Lower leg skin (tissue), 4 donors: ENCODE results near the gene LAIR2. TPM values are rescaled to one million over a fixed set of nuclear protein-coding genes. Genes with fewer than 3 reads are reported as not detected.

Experiments used
- DNase-seq, 2 donors: peaks; one replicate each; pipeline ENCODE4 v3.0.0-alpha.2; 2019; ENCODE audit warnings: low spot score in 2 of 2
- H3K4me3 ChIP-seq: fragments of 200-600 bp; sonication (generic); 2 replicates; pipeline ENCODE4 v1.5.1; 2017; ENCODE audit warnings: mild to moderate bottlenecking, low read depth; ENCODE audit not compliant: poor library complexity, severe bottlenecking
- CTCF ChIP-seq, 3 donors: fragments of 450-650 bp; IDR thresholded peaks; one replicate each; pipeline ENCODE4 v1.5.1; 2016; ENCODE audit warnings: antibody characterized with exemption in 3 of 3, mild to moderate bottlenecking in 3 of 3, moderate library complexity in 2 of 3
- POLR2A ChIP-seq, 2 donors: fragments of 450-650 bp; IDR thresholded peaks; one replicate each; pipeline ENCODE4 v1.6.1; 2016 to 2017; ENCODE audit warnings: antibody characterized with exemption in 2 of 2, mild to moderate bottlenecking in 1 of 2, moderate library complexity in 1 of 2
- WGBS, 2 donors: methylation state at CpG; one replicate each; pipeline ENCODE4 v1.1.5; 2018; 5-methylcytosine and 5-hydroxymethylcytosine counted together
- intact Hi-C: fragments of 100-400 bp; cut with DNase I; formaldehyde crosslinking; loops from one replicate; pipeline ENCODE4 v1.15.0; 2023; ENCODE audit warnings: low total_unique reads
- total RNA-seq, 4 donors: library from RNA; depleted of rRNA; stranded (reverse); fragments of >200 nt; gene quantifications; one replicate each; pipeline ENCODE4 v1.1.0, GENCODE V29; 2016

LAIR2 gene
- total RNA-seq, 4 donors from 2014 or later: not detected

- WGBS, 2 donors: 66 to 68% methylated on average over 5 of the region's 5 CpGs
- intact Hi-C loops: no loop called here
- TF ChIP-seq POLR2A (IDR thresholded peaks at IDR 0.05): no peak
- no peak for TF ChIP-seq CTCF (IDR thresholded peaks at IDR 0.05)
Measured at GRCh38 chr19:54530866-54531265, 28.2 kb downstream of the LAIR2 start.

GRCh38 chr19:54532528-54532927 lies 29.9 kb downstream of the LAIR2 start:
- intact Hi-C loops: no loop called here
- H3K4me3 ChIP-seq: no peak overlapping the region
- DNase-seq: peak in 1 of 2 donors; percentile 34
- no peak for TF ChIP-seq CTCF (IDR thresholded peaks at IDR 0.05)
- no peak for TF ChIP-seq POLR2A (IDR thresholded peaks at IDR 0.05)
- WGBS, 2 donors: 80 to 85% methylated on average over 4 of the region's 4 CpGs

More at GRCh38 chr19:54530866-54531265, 28.2 kb downstream of the LAIR2 start:
- H3K4me3 ChIP-seq: no peak overlapping the region
- no peak for DNase-seq

DNA sequence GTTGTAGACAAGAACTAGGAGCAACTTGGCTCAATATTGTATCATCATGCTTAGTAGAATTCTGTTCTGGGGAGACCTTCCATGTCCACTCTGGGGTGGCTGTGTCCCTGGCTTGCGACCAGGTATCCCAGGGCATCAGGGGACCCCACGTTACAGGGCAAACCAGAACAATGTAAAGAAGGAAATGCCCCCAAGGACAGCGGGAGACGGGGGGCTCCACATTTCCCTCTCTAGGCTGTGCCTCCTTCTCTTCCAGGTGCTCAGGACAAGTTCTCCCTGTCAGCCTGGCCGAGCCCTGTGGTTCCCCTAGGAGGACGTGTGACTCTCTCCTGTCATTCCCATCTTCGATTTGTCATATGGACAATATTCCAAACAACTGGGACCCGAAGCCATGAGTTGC lies 30.8 kb downstream of the LAIR2 start:
- H3K4me3 ChIP-seq: no peak overlapping the region
- intact Hi-C loops: no loop called here
- TF ChIP-seq CTCF (IDR thresholded peaks at IDR 0.05) (no peak), POLR2A (IDR thresholded peaks at IDR 0.05) (no peak)
- WGBS, 2 donors: 75 to 84% methylated on average over 8 of the region's 8 CpGs
- peak in 1 of 2 donors; percentile 57 for DNase-seq

DNA sequence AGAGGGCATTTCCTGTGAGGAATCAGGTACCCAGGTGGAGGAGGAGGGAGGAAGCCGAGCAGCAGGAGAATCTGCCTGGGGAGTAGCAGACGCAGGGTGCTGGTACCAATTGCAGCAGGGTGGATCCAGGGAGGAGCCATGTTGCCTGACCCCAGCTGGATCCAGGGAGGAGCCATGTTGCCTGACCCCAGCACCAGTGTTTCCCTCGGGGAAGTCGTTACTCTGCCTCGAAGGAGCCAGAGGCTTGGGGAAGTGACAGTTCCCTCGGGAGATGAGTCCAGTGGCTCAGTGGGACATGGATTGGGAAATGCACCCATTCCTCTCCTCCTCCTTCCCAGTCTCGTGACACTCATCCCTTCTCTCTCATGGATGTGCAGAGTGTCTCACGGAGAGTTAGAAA lies 31.5 kb downstream of the LAIR2 start:
- no peak for TF ChIP-seq POLR2A (IDR thresholded peaks at IDR 0.05)
- TF ChIP-seq CTCF (IDR thresholded peaks at IDR 0.05): no peak
- peak in 1 of 2 donors; percentile 50 for DNase-seq
- intact Hi-C loops: no loop called here
- H3K4me3 ChIP-seq: no peak overlapping the region
- 63 to 70% methylated on average over 8 of the region's 8 CpGs for WGBS, 2 donors

- peak in 1 of 2 donors; percentile 71 for DNase-seq
- WGBS, 2 donors: 83 to 87% methylated on average over 9 of the region's 9 CpGs
- intact Hi-C loops: no loop called here
- TF ChIP-seq POLR2A (IDR thresholded peaks at IDR 0.05): no peak
- no peak overlapping the region for H3K4me3 ChIP-seq
Measured at GRCh38 chr19:54535601-54536000, 33.0 kb downstream of the LAIR2 start.

DNA sequence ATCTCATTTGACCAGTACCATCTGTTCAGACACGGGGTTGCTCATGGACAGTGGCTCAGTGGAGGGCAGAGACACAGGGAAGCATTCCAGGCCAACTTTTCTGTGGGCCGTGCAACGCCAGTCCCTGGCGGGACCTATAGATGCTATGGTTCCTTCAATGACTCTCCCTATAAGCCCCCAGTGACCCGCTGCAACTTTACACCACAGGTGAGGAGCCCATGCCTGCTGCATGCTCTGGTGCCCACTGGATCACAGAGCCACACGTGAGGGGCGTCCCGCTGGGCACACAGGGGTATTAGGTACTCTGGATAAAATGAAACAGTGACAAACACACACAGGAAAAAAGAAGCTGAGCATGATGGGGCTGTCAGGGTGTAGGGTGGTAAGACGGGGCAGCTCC lies 34.3 kb downstream of the LAIR2 start:
- no peak overlapping the region for H3K4me3 ChIP-seq
- DNase-seq: peak in 1 of 2 donors; percentile 61
- intact Hi-C loops: no loop called here
- TF ChIP-seq CTCF (IDR thresholded peaks at IDR 0.05): no peak
- TF ChIP-seq POLR2A (IDR thresholded peaks at IDR 0.05): no peak
- WGBS, 2 donors: 82 to 84% methylated on average over 9 of the region's 9 CpGs
